HG02970 (cell line): Measurements from ENCODE around the gene GALNTL6.
"Not testable (repeated sequence)": the region's sequence is repeated elsewhere in the genome, so short reads cannot be mapped to it uniquely, and the experiment has no call there.

ENCODE experiments used
- ATAC-seq: cut with Tn5 transposase; IDR thresholded peaks from one replicate; pipeline ENCODE4 v1.9.1; 2021; ENCODE audit warnings: mild to moderate bottlenecking, moderate library complexity, moderate number of reproducible peaks; ENCODE audit not compliant: unreplicated experiment, low FRiP score

GALNTL6 gene

GRCh38 chr4:172881645-172882044 lies 1068.4 kb downstream of the GALNTL6 start:
- no peak for ATAC-seq

GRCh38 chr4:172887358-172887757 lies 1074.2 kb downstream of the GALNTL6 start:
- ATAC-seq: not testable (repeated sequence)

- no peak for ATAC-seq
Observed at GRCh38 chr4:172887959-172888358, 1074.8 kb downstream of the GALNTL6 start.

DNA sequence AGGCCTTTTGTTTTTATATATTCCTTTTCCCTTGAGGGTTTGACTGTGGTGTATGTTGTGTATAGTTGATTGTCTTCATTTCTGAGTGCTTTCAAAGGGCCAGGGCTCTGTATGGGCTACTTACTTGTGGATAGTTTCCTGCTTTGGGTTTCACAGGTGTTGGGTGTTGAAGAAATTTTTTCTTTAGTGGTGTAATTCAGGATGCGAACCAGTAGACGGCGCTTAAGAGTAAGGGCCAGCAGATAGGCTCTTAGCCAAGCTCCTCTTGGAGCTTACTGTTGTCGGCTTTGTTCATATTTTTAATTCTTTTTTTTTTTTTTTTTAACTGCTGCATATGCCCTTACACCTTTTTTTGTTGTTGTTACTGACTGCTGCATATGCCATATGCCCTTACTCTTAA lies 1079.1 kb downstream of the GALNTL6 start:
- ATAC-seq: peak; percentile 68

DNA sequence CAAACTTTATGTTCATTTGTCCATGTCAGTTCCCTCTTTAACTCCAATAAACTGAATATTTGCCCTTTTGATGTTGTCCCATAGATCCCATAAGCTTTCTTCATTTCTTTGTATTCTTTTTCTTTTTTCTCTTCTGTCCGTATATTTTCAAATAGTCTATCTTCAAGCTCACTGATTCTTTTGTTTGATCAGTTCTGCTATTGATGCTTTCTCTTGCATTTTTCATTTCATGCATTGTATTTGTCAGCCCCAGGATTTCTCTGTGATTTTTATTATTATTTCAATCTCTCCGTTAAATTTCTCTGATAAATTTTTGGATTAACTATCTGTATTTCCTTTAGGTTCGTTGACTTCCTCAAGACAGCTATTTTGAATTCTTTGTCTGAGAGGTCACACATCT lies 1082.5 kb downstream of the GALNTL6 start:
- no peak for ATAC-seq

GRCh38 chr4:172897046-172897445 lies 1083.8 kb downstream of the GALNTL6 start:
- no peak for ATAC-seq

- ATAC-seq: no peak
Observed at GRCh38 chr4:172898715-172899114, 1085.5 kb downstream of the GALNTL6 start.

- ATAC-seq: no peak
Observed at GRCh38 chr4:172899861-172900260, 1086.7 kb downstream of the GALNTL6 start.

DNA sequence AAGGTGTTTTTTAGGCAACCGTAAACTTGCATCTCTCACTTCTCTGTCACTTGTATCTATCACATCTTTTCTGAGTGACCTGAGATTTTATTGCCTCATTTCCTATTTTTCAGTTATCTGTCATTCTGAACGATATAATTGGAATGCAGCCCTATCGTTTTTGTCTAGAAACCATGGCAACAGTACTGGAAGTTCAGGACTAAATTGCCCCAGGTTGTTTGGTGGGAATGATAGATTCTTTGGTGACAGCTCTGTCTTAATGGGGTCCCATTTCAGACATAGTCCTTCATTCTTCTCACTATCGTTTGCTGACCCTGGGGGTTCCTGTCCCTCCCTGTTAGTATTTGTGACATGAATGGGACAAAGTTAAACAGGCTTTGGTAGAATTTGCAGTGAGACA lies 1087.7 kb downstream of the GALNTL6 start:
- no peak for ATAC-seq

- not testable (repeated sequence) for ATAC-seq
Observed at GRCh38 chr4:172912468-172912867, 1099.3 kb downstream of the GALNTL6 start.

DNA sequence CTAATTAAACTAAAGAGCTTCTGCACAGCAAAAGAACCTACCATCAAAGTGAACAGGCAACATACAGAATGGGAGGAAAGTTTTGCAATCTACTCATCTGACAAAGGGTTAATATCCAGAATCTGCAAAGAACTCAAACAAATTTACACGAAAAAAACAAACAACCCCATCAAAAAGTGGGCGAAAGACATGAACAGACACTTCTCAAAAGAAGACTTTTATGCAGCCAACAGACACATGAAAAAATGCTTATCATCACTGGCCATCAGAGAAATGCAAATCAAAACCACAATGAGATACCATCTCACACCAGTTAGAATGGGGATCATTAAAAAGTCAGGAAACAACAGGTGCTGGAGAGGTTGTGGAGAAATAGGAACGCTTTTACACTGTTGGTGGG lies 1104.2 kb downstream of the GALNTL6 start:
- not testable (repeated sequence) for ATAC-seq

GRCh38 chr4:172919269-172919668 lies 1106.1 kb downstream of the GALNTL6 start:
- ATAC-seq: no peak

- ATAC-seq: no peak
Observed at GRCh38 chr4:172927096-172927814, 1114.1 kb downstream of the GALNTL6 start.

- ATAC-seq: no peak
Observed at GRCh38 chr4:172928347-172928746, 1115.1 kb downstream of the GALNTL6 start.

GRCh38 chr4:172938072-172938829 lies 1125.0 kb downstream of the GALNTL6 start:
- ATAC-seq: no peak

DNA sequence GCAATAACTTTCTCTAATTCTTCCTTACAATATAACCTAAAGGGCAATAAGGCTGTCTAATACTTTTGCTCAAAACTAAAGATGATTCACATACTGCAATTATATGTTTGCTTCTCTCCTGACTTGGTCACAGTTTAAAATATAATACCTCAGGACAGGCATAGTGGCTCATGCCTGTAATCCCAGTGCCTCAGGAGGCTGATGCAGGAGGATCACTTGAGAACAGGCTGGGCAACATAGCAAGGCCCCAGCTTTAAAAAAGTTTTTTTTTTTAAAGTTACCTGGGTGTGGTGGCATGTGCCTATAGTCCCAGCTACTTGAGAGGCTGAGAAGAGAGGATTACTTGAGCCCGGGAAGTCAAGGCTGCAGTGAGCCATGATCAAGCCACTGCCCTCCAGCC lies 1125.7 kb downstream of the GALNTL6 start:
- no peak for ATAC-seq

GRCh38 chr4:172942840-172943239 lies 1129.6 kb downstream of the GALNTL6 start:
- ATAC-seq: no peak

GRCh38 chr4:172945611-172946010 lies 1132.4 kb downstream of the GALNTL6 start:
- no peak for ATAC-seq

DNA sequence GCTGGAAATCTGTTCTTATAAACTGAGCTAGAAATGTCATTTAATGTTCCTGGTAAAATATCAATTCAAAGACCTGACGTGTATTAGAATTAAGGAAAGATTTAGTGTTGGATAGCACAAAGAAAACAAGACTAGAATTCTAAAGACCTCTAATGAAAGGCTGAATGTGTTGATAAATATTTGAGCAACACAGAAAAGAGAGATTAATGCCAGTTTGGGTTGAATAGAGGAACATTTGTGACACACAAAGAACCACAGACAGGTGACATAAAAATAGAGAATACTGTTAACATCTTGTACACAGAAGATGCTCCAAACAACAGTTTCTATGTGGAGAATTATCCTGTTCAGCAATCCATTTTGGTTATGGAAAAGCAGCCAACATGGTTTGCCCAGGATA lies 1133.3 kb downstream of the GALNTL6 start:
- no peak for ATAC-seq

DNA sequence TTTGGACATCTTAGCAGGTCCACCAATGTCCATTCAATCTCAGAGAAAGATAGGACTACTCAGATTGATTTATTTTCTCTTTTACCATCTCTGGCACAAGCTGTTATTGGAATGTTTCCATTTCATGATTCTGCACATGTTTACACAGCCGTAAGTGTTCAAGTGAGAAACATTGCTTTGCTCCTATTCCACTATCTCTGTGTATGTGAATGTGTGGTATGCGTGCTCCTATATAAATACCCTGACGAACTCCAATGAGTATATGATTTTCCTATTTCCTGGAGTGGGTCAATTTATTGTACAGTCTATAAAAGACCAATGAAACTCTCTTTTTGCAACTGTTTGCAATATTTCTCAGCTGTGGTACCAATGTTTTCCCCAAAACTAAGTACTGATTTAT lies 1134.4 kb downstream of the GALNTL6 start:
- no peak for ATAC-seq

DNA sequence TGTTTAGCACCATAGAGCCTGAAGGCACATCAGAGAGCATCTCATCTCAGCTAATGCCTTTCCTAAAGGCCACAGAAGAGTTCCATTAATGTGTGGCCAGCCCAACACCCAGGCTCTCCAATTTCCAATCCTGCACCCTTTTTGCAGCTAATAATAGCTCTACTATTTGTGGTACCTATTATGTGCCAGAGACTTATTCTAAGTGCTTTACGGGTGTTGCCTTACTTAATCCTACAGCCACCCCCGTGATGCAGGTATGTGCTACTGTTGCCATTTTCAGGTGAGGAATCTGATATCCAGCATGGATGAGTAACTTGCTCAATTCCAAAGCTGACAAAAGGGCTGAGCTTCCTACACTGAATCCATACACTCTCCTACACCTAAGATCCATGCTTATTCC lies 1137.8 kb downstream of the GALNTL6 start:
- ATAC-seq: no peak
